ENCODE results near the gene CDH19. TPM values are rescaled to one million over a fixed set of nuclear protein-coding genes. Genes with fewer than 3 reads are reported as not detected.

Gene CDH19
- total RNA-seq, 1 experiment from 2014 or later, result 76.4 TPM

DNA sequence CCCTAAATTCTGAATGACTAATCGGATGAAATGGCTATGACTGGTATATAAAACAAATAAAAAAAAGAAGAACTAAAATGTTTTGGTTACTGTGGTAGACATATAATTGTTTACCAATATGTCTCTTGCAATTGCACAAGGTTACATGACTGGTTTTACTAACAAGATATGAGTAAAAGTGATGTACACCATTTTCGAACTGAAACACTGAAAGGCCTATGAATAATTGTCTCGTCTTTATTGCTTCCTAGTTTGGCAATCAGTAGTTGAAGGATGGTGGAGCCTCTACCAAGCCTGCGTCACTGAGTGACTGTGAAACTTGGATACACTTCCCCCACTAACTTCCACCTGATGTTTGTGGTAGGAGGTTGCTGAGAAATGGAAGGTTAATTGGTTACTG is 16.5 kb downstream of the CDH19 start:
- in situ Hi-C loops (cut with HindIII; ENCODE audit: low pct_unique_long_range_greater_than_20kb, low sequenced_read_pairs), result no loop called here
- no peak for DNase-seq (ENCODE audit: low read depth, low spot score)

DNA sequence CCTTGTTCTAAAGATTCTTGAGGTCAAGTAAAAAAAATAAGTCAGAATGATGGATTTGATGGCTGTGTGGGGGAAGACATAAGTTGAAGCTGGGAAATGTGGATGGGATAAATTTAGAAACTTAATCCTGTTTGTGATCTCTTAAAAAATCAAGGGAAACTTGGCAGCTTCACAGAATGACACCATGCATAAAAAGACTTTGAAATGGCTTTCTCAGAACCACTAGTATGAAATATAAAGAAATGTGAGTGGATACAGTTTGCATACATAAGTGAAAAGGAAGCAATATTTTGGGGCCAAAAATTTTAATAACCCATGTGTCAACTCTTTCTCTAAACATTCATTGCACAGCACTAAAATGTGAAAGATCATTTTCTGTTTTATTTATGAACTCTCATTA is 21.7 kb downstream of the CDH19 start:
- in situ Hi-C loops (cut with HindIII; ENCODE audit: low pct_unique_long_range_greater_than_20kb, low sequenced_read_pairs), result no loop called here
- DNase-seq (ENCODE audit: low read depth, low spot score), result no peak

DNA sequence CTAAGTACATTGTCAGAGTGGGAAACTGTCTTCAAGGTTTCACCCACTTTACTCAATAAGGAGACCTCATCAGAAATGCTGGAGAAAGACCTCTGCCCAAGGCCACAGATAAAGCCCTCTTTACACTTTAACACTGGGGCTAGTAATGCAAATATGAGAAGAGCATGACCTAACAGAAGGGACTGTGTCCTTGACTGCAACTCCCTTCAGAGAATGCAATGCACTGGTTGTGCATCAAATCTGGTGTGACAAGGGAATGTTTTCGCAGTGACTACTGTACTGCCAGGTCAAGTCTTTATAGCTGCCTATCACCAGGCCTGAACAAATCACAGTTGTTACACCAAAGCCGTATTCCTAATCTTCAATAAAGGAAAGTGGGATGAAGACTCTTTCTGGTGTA is 28.6 kb downstream of the CDH19 start:
- in situ Hi-C loops (cut with HindIII; ENCODE audit: low pct_unique_long_range_greater_than_20kb, low sequenced_read_pairs), result no loop called here
- DNase-seq (ENCODE audit: low read depth, low spot score), result no peak

DNA sequence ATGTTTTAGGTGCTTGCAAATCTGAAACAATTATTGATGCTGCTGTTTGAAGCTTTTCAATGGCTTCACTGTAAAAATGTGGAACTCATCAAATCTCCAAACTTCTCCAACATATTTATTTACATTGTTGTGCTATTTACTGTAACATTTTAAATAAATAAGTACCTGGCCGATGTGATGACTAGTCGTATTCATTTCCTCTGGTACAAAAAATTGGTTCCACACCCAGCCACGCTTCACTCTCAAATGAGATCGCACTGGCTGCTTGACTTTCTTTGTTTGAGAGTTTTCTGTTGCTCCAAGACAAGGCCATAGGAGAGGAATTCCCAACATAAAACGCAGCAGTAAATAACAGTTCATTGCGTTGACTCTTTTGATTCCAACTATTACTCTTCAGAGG is 32.0 kb downstream of the CDH19 start:
- DNase-seq (ENCODE audit: low read depth, low spot score), result no peak
- in situ Hi-C loops (cut with HindIII; ENCODE audit: low pct_unique_long_range_greater_than_20kb, low sequenced_read_pairs), result no loop called here

DNA sequence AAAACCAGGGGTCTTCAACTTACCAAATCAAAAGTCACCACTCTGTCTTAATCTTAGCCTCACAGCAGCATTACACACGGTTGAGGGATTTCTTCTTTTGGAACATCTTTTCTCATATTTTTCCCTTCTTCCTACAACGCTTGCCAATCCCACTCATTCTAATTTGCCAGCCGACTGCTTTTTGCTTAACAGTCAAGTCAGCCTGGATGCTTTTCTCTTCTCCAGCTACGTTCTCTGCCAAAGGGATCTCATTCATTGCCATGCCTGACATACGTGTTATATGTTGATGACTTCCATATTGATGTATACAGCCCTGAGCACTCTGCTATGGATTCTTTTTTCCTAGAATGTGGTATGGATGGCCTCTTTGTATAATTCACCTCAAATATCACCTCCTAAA is 37.3 kb downstream of the CDH19 start:
- DNase-seq (ENCODE audit: low read depth, low spot score), result no peak
- in situ Hi-C loops (cut with HindIII; ENCODE audit: low pct_unique_long_range_greater_than_20kb, low sequenced_read_pairs), result no loop called here

DNA sequence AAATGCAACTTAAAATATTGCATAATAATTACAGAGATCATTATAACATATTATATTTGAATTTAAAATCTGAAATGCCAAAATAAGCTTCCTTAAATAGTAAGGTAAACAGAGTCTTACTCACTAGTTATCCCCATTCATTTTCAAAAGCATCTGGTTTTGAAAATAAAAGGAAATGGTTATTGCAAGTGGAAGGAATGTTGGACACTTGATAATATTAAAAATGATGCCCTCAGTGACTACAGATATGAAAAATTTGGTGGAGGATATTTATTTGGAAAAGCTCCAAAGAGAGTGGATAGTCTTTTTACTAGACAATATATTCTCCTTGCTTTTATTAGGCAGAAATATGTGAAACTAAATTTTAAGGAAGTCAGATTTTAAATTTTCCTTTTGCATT is 39.7 kb downstream of the CDH19 start:
- in situ Hi-C loops (cut with HindIII; ENCODE audit: low pct_unique_long_range_greater_than_20kb, low sequenced_read_pairs), result no loop called here
- no peak for DNase-seq (ENCODE audit: low read depth, low spot score)

DNA sequence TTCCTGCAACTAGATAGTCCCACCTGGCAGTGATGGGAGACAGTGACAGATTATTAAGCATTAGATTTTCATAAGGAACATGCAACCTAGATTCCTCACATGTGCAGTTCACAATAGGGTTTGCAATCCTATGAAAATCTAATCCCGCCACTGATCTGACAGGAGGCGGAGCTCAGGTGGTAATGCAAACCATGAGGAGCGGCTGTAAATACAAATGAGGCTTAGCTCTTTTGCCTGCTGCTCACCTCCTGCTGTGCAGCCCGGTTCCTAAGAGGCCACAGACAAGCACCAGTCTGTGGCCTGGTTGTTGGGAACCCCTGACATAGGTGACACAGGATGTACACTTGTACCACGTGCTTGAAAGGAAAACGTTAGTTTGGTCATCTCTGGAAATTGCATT is 41.6 kb downstream of the CDH19 start:
- no peak for DNase-seq (ENCODE audit: low read depth, low spot score)
- in situ Hi-C loops (cut with HindIII; ENCODE audit: low pct_unique_long_range_greater_than_20kb, low sequenced_read_pairs), result no loop called here

DNA sequence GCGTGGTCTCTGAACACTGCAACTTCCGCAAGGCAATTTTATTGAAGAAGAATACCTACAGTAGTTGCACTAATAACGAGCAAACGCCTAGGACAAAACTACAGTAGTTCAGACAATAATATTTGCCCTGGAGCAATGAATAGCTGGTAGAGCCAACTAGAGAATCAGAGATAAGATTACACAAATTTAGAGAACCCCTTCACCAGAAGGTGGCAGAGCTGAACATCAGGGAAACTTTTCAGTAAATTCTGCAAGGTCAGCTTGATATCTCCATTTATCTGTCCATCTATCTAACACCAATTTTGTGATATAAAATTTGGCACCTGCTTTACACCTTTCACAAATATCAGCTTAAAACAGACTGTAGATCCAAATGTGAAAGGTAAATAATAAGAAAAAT is 43.8 kb downstream of the CDH19 start:
- peak; percentile 89 for DNase-seq (ENCODE audit: low read depth, low spot score)
- in situ Hi-C loops (cut with HindIII; ENCODE audit: low pct_unique_long_range_greater_than_20kb, low sequenced_read_pairs), result no loop called here

DNA sequence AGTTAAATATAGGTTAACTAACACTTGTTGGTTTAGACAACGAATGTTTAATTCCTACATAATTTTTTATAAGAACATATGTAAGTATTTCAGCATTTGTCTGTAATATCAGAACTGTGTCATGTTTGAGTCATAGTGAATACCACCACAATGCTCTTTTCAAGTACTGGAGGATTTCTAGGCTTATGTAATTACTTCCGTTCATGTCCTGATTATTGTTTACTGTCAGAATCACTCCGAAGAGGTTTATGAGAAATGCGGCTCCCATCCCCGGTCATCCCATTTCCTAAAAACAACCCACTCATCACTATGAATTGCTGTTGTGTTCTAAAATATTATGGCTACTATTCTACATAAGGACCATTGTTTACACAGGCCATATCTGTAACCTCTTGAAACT is 45.1 kb downstream of the CDH19 start:
- peak; percentile 94 for DNase-seq (ENCODE audit: low read depth, low spot score)
- in situ Hi-C loops (cut with HindIII; ENCODE audit: low pct_unique_long_range_greater_than_20kb, low sequenced_read_pairs), result no loop called here

DNA sequence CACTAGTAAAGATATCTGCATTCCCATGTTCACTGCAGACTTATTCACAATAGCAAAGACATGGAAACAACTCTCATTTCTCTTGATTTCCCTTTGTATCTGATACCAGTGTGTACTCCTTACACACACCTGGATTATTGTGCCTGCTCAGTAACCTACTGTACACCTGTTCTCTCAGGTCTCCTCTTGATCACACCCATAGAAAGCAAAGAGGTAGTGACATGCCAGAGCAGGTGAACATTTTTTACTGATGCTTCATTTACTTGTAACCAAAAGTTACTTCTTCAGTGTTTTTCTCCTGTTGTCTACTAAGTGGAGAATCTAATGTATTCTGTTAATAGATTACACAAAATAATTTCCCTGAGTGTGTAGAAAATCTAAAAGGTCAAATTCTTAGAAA is 46.8 kb downstream of the CDH19 start:
- no peak for DNase-seq (ENCODE audit: low read depth, low spot score)
- in situ Hi-C loops (cut with HindIII; ENCODE audit: low pct_unique_long_range_greater_than_20kb, low sequenced_read_pairs), result no loop called here

DNA sequence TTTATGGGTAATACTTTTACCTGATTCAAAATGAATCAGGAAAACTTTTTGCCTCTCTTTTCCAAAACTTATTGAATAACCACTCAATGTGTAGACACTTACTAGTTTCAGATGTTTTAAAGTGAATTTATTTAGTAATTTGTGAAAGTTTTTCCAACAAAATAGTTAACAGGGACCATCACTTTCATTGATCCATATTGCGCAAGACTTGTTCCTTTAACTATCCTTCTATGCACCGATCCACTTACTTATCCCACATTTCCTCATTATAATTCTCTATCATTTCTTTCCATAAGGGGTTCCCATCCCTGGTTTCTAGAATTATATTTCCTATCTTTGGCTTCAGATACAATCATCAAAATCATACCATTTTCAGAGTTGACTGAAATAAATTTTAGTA is 48.3 kb downstream of the CDH19 start:
- DNase-seq (ENCODE audit: low read depth, low spot score), result no peak
- in situ Hi-C loops (cut with HindIII; ENCODE audit: low pct_unique_long_range_greater_than_20kb, low sequenced_read_pairs), result no loop called here

DNA sequence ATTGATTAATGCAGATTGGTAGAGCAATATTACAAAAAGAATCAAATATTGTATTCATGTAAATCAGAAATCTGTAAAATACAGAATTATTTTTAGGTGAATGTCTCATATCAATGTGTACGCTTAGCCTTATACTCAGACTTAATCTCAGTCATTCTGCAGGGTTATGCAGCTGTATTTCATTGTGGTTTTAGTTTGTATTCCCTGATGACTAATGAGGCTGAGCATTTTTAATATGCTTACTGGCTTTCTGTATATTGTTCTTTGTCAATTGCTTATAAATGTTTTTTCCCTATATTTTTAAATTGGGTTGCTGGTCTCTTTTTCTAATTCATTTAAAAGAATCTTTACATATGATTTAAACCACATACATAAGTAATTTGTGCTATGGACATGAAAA is 50.1 kb downstream of the CDH19 start:
- no peak for DNase-seq (ENCODE audit: low read depth, low spot score)
- in situ Hi-C loops (cut with HindIII; ENCODE audit: low pct_unique_long_range_greater_than_20kb, low sequenced_read_pairs), result no loop called here

DNA sequence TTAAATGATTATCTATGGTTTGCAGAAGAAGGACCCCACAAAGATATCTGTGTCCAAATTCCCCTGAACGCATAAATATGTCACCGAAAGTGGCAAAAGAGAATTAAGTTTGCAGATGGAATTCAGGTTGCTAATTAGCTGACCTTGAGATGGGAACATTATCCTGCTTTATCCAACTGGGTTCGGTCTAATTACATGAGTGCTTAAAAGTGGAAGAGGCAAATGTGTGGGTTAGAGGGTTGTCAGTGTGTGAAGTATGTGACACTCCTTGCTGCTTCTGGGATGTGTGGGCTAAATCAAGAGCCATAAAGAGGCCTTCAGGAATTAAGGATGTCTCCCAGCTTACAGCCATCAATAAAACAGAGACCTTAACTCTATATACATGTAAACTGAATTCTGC is 53.5 kb downstream of the CDH19 start:
- in situ Hi-C loops (cut with HindIII; ENCODE audit: low pct_unique_long_range_greater_than_20kb, low sequenced_read_pairs), result no loop called here
- no peak for DNase-seq (ENCODE audit: low read depth, low spot score)

DNA sequence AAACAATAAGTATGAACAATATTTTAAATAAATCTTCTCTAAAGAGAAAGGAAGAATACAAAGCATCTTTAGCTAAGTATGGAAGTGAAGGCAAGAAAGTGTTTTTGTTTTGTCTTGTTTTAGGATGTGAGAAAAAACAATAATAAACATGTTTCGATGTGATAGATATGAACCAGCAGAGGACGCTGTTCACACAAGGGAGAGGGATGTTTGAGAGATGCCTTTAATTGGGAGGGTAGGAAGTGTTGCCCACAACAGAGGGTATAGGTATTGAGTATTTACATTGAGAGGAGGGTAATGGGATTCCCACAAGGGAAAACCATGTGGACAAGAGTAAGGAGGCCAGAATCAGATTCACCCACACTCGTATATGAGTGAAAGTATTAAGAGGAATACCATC is 55.1 kb downstream of the CDH19 start:
- in situ Hi-C loops (cut with HindIII; ENCODE audit: low pct_unique_long_range_greater_than_20kb, low sequenced_read_pairs), result no loop called here

DNA sequence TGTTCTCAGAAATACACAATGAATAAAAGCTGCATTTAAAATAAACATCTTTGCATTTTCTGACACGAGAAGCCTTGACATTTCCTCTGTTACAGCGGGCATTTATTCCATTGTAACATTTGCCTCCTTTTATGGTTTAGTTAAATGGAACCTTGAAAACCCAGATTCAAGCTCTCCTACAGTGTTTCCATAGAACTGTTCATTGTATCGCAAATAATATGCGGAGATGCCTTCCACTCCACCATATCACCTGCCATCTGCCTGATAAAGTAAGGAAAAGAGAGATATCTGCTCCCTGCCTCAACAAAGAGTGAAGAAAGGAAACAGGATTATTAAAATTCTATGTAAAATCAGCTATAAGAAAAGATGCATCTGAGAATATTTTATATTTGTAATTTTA is 69.8 kb downstream of the CDH19 start:
- no peak for DNase-seq (ENCODE audit: low read depth, low spot score)
- in situ Hi-C loops (cut with HindIII; ENCODE audit: low pct_unique_long_range_greater_than_20kb, low sequenced_read_pairs), result no loop called here

More for the DNA sequence above, 55.1 kb downstream of the CDH19 start:
- DNase-seq (ENCODE audit: low read depth, low spot score), result peak; percentile 57

DNA sequence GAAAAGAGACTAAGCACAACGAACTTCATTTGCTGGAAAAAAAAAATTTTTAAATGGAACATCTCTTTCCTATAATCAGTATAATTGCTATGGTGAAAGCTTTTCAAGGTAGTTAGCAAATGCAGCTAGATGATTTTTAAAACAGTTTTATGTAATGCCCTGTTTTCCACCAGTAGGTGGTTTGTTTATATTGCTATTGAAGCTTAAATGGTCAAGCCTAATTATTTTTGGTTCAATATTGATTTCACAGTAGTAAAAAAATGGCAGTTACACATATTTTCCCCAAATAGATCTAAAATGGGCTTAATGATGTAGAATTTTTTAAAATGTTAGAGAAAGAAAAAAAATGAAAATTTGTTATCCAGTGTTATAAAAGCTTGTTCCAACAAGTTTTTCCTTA is 70.2 kb downstream of the CDH19 start:
- no peak for DNase-seq (ENCODE audit: low read depth, low spot score)
- in situ Hi-C loops (cut with HindIII; ENCODE audit: low pct_unique_long_range_greater_than_20kb, low sequenced_read_pairs), result no loop called here

DNA sequence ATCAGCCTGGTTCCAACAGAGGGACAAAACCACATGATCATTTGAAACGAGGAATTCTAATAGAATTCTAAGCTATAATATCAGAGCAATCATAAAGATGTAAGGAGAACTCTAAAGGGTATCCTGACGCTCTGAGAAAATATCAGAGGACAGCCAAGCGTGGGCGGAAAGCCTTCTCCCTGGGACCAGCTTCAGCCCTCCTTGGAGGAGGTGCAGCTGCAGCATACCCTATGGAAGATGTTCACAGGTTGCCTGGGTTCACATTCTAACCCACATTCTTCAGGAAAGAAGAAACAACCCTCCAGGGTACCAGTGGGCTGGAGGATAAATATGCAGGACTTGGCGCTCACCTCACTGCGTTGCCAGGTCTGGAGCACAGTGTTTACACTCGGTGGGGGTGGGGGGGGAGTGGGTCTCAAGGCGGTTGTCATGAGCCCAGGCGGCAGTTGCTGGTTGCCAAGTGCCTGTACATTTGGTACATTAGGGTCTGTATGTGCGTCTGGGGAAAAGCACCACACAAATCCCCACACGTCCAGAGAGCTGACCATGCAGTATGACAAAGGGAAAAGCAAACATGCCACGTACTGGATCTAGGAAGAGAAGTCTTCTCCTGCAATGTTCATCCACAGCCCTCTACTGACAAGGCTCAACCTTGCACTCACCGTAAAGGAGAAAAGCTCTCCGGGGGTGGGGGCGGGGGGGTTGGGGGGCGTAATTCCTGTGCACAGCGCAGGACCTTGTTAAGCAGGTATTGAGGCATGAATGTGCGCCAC is 80.5 kb downstream of the CDH19 start:
- in situ Hi-C loops (cut with HindIII; ENCODE audit: low pct_unique_long_range_greater_than_20kb, low sequenced_read_pairs), result no loop called here
- no peak for DNase-seq (ENCODE audit: low read depth, low spot score)

DNA sequence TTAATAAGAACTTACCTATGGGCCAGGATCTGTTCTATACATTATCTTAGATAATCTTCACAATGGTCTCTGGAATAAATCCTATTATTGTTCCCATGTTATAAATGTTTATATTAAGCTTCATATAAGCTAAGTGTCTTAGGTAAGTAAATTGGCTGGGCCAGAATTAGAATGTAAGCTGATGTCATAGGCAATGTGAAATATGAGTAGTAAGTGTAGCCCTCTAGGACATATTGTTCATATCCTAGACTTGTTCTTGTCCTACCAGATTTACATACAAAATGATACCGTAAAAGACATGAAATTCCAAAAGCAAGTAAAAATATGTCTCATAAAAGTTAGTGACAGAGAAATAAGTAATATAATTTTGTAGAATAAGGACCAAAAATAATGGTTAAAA is 89.9 kb downstream of the CDH19 start:
- no peak for DNase-seq (ENCODE audit: low read depth, low spot score)
- in situ Hi-C loops (cut with HindIII; ENCODE audit: low pct_unique_long_range_greater_than_20kb, low sequenced_read_pairs), result no loop called here

DNA sequence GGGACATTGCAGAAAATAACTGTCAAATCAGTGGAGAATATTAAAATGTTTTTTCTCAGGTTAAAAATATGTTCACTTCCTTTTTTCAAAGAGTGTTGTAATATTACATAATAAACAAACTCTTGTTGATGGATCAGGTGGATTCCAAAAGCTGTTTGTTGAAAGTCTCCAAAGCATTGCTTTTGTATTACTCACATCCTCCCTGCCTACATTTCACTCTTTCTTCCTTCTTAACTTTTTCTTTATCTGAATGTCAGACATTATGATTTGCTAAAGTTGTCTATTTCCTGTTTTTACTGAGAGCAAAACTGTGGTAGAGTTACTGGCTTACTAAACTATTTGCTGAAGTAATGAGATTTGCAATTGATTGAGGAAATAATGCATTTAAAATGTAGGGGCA is 92.1 kb downstream of the CDH19 start:
- peak; percentile 37 for DNase-seq (ENCODE audit: low read depth, low spot score)
- in situ Hi-C loops (cut with HindIII; ENCODE audit: low pct_unique_long_range_greater_than_20kb, low sequenced_read_pairs), result no loop called here

DNA sequence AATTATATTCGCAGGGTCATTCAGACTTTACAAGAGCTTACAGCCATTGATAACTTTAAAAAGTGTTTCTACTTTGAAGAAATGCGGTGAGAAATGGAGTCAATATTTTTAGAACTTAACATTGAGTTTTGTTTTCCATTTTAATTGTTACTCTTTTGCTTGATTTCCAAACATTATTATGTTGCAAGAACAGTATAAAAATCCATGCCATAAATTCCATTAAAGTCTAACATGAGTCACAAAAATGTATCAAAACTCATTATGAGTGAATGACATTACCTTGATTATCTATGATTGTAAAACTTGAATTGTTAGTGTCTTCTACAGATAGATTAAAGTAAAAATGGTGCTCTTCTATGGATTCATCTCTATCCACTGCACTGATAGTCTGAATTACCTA is 92.6 kb downstream of the CDH19 start:
- DNase-seq (ENCODE audit: low read depth, low spot score), result no peak
- in situ Hi-C loops (cut with HindIII; ENCODE audit: low pct_unique_long_range_greater_than_20kb, low sequenced_read_pairs), result no loop called here
